IMR-90 (cell line): ENCODE measurements around the gene KCNJ6. TPM values are rescaled to one million over a fixed set of nuclear protein-coding genes. Genes with fewer than 3 reads are reported as not detected.

Experiments
- ATAC-seq: fragments of 200-7000 bp; cut with Tn5 transposase; 2 replicates; pipeline ENCODE4 v1.9.1; 2020; ENCODE audit warnings: low read depth, mild to moderate bottlenecking, moderate library complexity
- BruUV-seq: library from RNA; stranded (reverse); fragments of 400-500 nt; replicated peaks from 2 replicates; lab custom pipeline; 2021; lab: Mats Ljungman, UMichigan
- CTCF ChIA-PET: fragments of 300-600 bp; formaldehyde crosslinking; extraction: SDS; loops from one replicate; lab custom pipeline; 2021; ENCODE audit warnings: antibody characterized with exemption; lab: Yijun Ruan, JAX
- POLR2A ChIA-PET: fragments of 300-600 bp; sonication (Branson Sonifier 250); formaldehyde crosslinking; loops from one replicate; lab custom pipeline; 2022; ENCODE audit warnings: antibody characterized with exemption; ENCODE audit not compliant: unreplicated experiment; lab: Charles Lee
- DNase-seq: peaks from one replicate; pipeline ENCODE4 v3.0.0; 2013
- H2AFZ ChIP-seq: replicated peaks from 2 replicates; pipeline ENCODE3; 2013; ENCODE audit warnings: low read length, mild to moderate bottlenecking; ENCODE audit not compliant: poor library complexity
- H2AK5ac ChIP-seq: 2 replicates; pipeline ENCODE4 v1.6.1; 2013; ENCODE audit warnings: low read depth, low read length, inconsistent platforms
- H2AK9ac ChIP-seq: replicated peaks from 2 replicates; pipeline ENCODE3; 2013; ENCODE audit warnings: mild to moderate bottlenecking, low read depth, low read length, moderate library complexity; ENCODE audit not compliant: poor library complexity
- H2BK120ac ChIP-seq: 2 replicates; pipeline ENCODE4 v1.6.1; 2013; ENCODE audit warnings: low read depth, low read length, inconsistent platforms
- H2BK15ac ChIP-seq: 3 replicates; pipeline ENCODE4 v1.6.1; 2013; ENCODE audit warnings: low read depth, low read length, inconsistent platforms
- H2BK20ac ChIP-seq: 2 replicates; pipeline ENCODE4 v1.6.1; 2013; ENCODE audit warnings: low read depth, mild to moderate bottlenecking, inconsistent platforms, low read length, moderate library complexity
- H2BK5ac ChIP-seq: 2 replicates; pipeline ENCODE4 v1.6.1; 2013; ENCODE audit warnings: mild to moderate bottlenecking, low read depth, low read length, inconsistent platforms; ENCODE audit not compliant: poor library complexity, severe bottlenecking
- H3K14ac ChIP-seq: replicated peaks from 2 replicates; pipeline ENCODE4 v1.6.1; 2013; ENCODE audit warnings: low read depth, low read length, inconsistent platforms
- H3K18ac ChIP-seq: 2 replicates; pipeline ENCODE4 v1.6.1; 2013; ENCODE audit warnings: low read depth, low read length, control low read depth
- H3K23ac ChIP-seq: 2 replicates; pipeline ENCODE4 v1.6.1; 2013; ENCODE audit warnings: low read depth, low read length, inconsistent platforms
- H3K27ac ChIP-seq: 2 replicates; pipeline ENCODE4 v1.5.1; 2013; ENCODE audit warnings: mild to moderate bottlenecking, control low read depth, low read length; ENCODE audit not compliant: insufficient read depth
- H3K27me3 ChIP-seq: 2 replicates; pipeline ENCODE4 v1.6.1; 2013; ENCODE audit warnings: low read length; ENCODE audit not compliant: control insufficient read depth, insufficient read depth
- H3K36me3 ChIP-seq: 2 replicates; pipeline ENCODE4 v1.6.1; 2013; ENCODE audit warnings: low read length, mixed read lengths; ENCODE audit not compliant: control insufficient read depth, insufficient read depth
- H3K4ac ChIP-seq: 2 replicates; pipeline ENCODE4 v1.6.1; 2013; ENCODE audit warnings: low read depth, low read length, inconsistent platforms
- H3K4me1 ChIP-seq: 2 replicates; pipeline ENCODE4 v1.6.1; 2013; ENCODE audit warnings: low read length, mixed read lengths; ENCODE audit not compliant: control insufficient read depth, insufficient read depth
- H3K4me2 ChIP-seq: 2 replicates; pipeline ENCODE4 v1.6.1; 2013; ENCODE audit warnings: low read depth, mild to moderate bottlenecking, control low read depth, low read length, moderate library complexity
- H3K4me3 ChIP-seq: 2 replicates; pipeline ENCODE4 v1.5.1; 2013; ENCODE audit warnings: low read depth, mild to moderate bottlenecking, control low read depth, low read length, moderate library complexity; ENCODE audit not compliant: insufficient read depth
- H3K56ac ChIP-seq: 2 replicates; pipeline ENCODE4 v1.6.1; 2013; ENCODE audit warnings: low read length, inconsistent platforms; ENCODE audit not compliant: insufficient read depth; ENCODE audit errors: extremely low read depth
- H3K79me1 ChIP-seq, 2 experiments: 2 replicates each; pipeline ENCODE4 v1.6.1; 2013; ENCODE audit warnings: low read length in 2 of 2, inconsistent platforms in 1 of 2, low read depth in 1 of 2
- H3K9ac ChIP-seq: 2 replicates; pipeline ENCODE4 v1.6.1; 2013; ENCODE audit warnings: low read depth, low read length, control low read depth
- H3K9me1 ChIP-seq: 2 replicates; pipeline ENCODE4 v1.6.1; 2013; ENCODE audit warnings: low read length, inconsistent platforms; ENCODE audit not compliant: insufficient read depth
- H3K9me3 ChIP-seq: 2 replicates; pipeline ENCODE4 v1.6.1; 2013; ENCODE audit warnings: low read length; ENCODE audit not compliant: control insufficient read depth, insufficient read depth
- H4K20me1 ChIP-seq: 2 replicates; pipeline ENCODE4 v1.6.1; 2013; ENCODE audit warnings: low read length, inconsistent platforms; ENCODE audit not compliant: insufficient read depth
- H4K5ac ChIP-seq: 2 replicates; pipeline ENCODE4 v1.6.1; 2013; ENCODE audit warnings: mild to moderate bottlenecking, low read depth, low read length, control low read depth
- H4K8ac ChIP-seq, 2 experiments: 2 replicates each; pipeline ENCODE4 v1.6.1; 2013; ENCODE audit warnings: low read depth in 2 of 2, low read length in 2 of 2, control low read depth in 1 of 2, inconsistent platforms in 1 of 2
- H4K91ac ChIP-seq: 2 replicates; pipeline ENCODE4 v1.6.1; 2013; ENCODE audit warnings: low read depth, low read length, inconsistent platforms; ENCODE audit not compliant: insufficient read depth
- BHLHE40 ChIP-seq: fragments of 150-350 bp; IDR thresholded peaks from 2 replicates; pipeline ENCODE4 v1.6.1; 2016; ENCODE audit warnings: mild to moderate bottlenecking, low read depth, low read length
- CEBPB ChIP-seq: IDR thresholded peaks from 2 replicates; pipeline ENCODE4 v1.6.1; 2012; ENCODE audit warnings: low read depth, low read length, improper control_type of control experiment
- FOS ChIP-seq: fragments of 150-350 bp; IDR thresholded peaks from 2 replicates; pipeline ENCODE4 v1.6.1; 2016; ENCODE audit warnings: low read depth, low read length
- MAFK ChIP-seq: IDR thresholded peaks from 2 replicates; pipeline ENCODE4 v1.6.1; 2012; ENCODE audit warnings: low read depth, low read length, improper control_type of control experiment
- SMC3 ChIP-seq: fragments of 150-350 bp; IDR thresholded peaks from 2 replicates; pipeline ENCODE4 v1.6.1; 2016; ENCODE audit warnings: low read depth, mild to moderate bottlenecking, antibody characterized with exemption, low read length, moderate library complexity
- WGBS, 2 experiments: methylation state at CpG; one replicate each; pipeline versions ENCODE4 v1.1.5 to v1.1.7; 2013; ENCODE audit warnings: missing lambda C conversion rate in 2 of 2; ENCODE audit not compliant: insufficient read length in 1 of 2; ENCODE audit errors: extremely low coverage in 2 of 2; 5-methylcytosine and 5-hydroxymethylcytosine counted together
- dilution Hi-C: fragments of 300-500 bp; cut with HindIII; formaldehyde crosslinking; loops from one replicate; pipeline ENCODE4 v1.14.3; 2018; ENCODE audit warnings: low sequenced_read_pairs; ENCODE audit not compliant: unreplicated experiment
- in situ Hi-C: fragments of 300-500 bp; cut with MboI; formaldehyde crosslinking; loops from 3 replicates; pipeline ENCODE4 v1.14.3; 2019; ENCODE audit warnings: low sequenced_read_pairs, inconsistent platforms, mixed read lengths
- intact Hi-C: fragments of 100-400 bp; cut with micrococcal nuclease; formaldehyde crosslinking; loops from 2 replicates; pipeline ENCODE4 v1.10.0; 2022
- polyA plus RNA-seq, 3 experiments: library from polyadenylated mRNA; depleted of rRNA; stranded (reverse); fragments of >200 nt; gene quantifications; 2 replicates each; pipeline ENCODE4 v1.2.3, GENCODE V29; 2012; ENCODE audit warnings: low replicate concordance in 1 of 3
- total RNA-seq: library from RNA; depleted of rRNA; stranded (reverse); fragments of >200 nt; gene quantifications from 2 replicates; pipeline ENCODE4 v1.2.3, GENCODE V29; 2012

Gene KCNJ6
- total and polyA plus RNA-seq, 2 of the 4 experiments (the other 2 are of a cell fraction): under 0.01 to 0.02 TPM

GRCh38 chr21:37917612-37918011, 1.4 kb upstream of the KCNJ6 start:
- H3K27me3 ChIP-seq: peaks cover 39% of the 10 kb centered on the region
- dilution Hi-C loops: no loop called here
- no peaks in the 10 kb centered on the region for H3K36me3 ChIP-seq
- no peaks in the 10 kb centered on the region for H3K9me1 ChIP-seq
- no peak overlapping the region for H3K14ac ChIP-seq
- TF ChIP-seq CEBPB (peak; percentile 69), FOS (peak; percentile 72), MAFK (no peak), SMC3 (no peak), BHLHE40 (peak; percentile 50; the same call in 1 of the 2 replicates)
- peaks cover 6% of the 10 kb centered on the region for H3K4me1 ChIP-seq
- H4K8ac ChIP-seq: no peak overlapping the region
- ChIA-PET CTCF (interaction anchor here (0.6 to 2.2 kb wide), 6 partner anchors 15 to 468 kb away, joined by 3 to 7 read pairs (median 4); no protein-coding TSS in a partner anchor), POLR2A (no interaction called here)
- H3K4me2 ChIP-seq: peak overlapping the region; percentile 39; the same call in 1 of the 2 replicates
- no peak overlapping the region for H3K9ac ChIP-seq
- no peak overlapping the region for H2AFZ ChIP-seq
- in situ Hi-C loops: loop anchor here (10.0 kb wide), 1 partner anchor 203 kb away; no protein-coding TSS in a partner anchor
- H2BK5ac ChIP-seq: no peak overlapping the region
- H3K56ac ChIP-seq: no peak overlapping the region
- H3K18ac ChIP-seq: no peak overlapping the region
- peak; percentile 87 for DNase-seq
- H4K91ac ChIP-seq: no peak overlapping the region
- intact Hi-C loops: loop anchor here (2.0 kb wide), 1 partner anchor 63 kb away; no protein-coding TSS in a partner anchor
- no peak overlapping the region for H2BK20ac ChIP-seq
- no peak overlapping the region for H2BK15ac ChIP-seq
- WGBS, 2 experiments: no CpG with 5 or more reads among the region's 4 CpGs
- no peak overlapping the region for H2BK120ac ChIP-seq
- no peaks in the 10 kb centered on the region for H3K79me1 ChIP-seq
- no peak overlapping the region for H4K5ac ChIP-seq
- no peak overlapping the region for H3K23ac ChIP-seq
- no TSS peak for BruUV-seq
- no peak overlapping the region for H2AK5ac ChIP-seq
- no peak overlapping the region for H3K27ac ChIP-seq
- no peak overlapping the region for H2AK9ac ChIP-seq
- ATAC-seq: peak; percentile 63
- H3K9me3 ChIP-seq: no peaks in the 10 kb centered on the region
- no peak overlapping the region for H3K4me3 ChIP-seq
- no peak overlapping the region for H3K4ac ChIP-seq
- no peaks in the 10 kb centered on the region; the same call in 1 of the 2 replicates for H4K20me1 ChIP-seq
